Neuronal stem cell (in vitro differentiated cells): Measurements from ENCODE around the gene A3GALT2.
A peak's percentile ranks its signal among the peaks of the same experiment; 100 is the strongest.

Source experiments
- DNase-seq: peaks from one replicate; pipeline ENCODE4 v3.0.0-alpha.2; 2013; ENCODE audit warnings: low spot score
- H2AFZ ChIP-seq: one replicate; pipeline ENCODE4 v1.6.1; 2013; ENCODE audit warnings: mild to moderate bottlenecking, low read length, inconsistent platforms
- H2AK5ac ChIP-seq: 2 replicates; pipeline ENCODE4 v1.6.1; 2013; ENCODE audit warnings: low read depth, mild to moderate bottlenecking, inconsistent platforms, low read length, moderate library complexity, mixed read lengths
- H2BK120ac ChIP-seq: 2 replicates; pipeline ENCODE4 v1.6.1; 2013; ENCODE audit warnings: low read depth, mild to moderate bottlenecking, inconsistent platforms, low read length, moderate library complexity, mixed read lengths
- H2BK12ac ChIP-seq: one replicate; pipeline ENCODE4 v1.6.1; 2013; ENCODE audit warnings: low read length, inconsistent platforms
- H2BK15ac ChIP-seq: 2 replicates; pipeline ENCODE4 v1.6.1; 2013; ENCODE audit warnings: mild to moderate bottlenecking, low read length, inconsistent platforms, mixed read lengths
- H2BK5ac ChIP-seq: one replicate; pipeline ENCODE4 v1.6.1; 2013; ENCODE audit warnings: inconsistent platforms, mild to moderate bottlenecking, low read length, moderate library complexity
- H3K14ac ChIP-seq: one replicate; pipeline ENCODE4 v1.6.1; 2013; ENCODE audit warnings: low read length, inconsistent platforms
- H3K18ac ChIP-seq: 2 replicates; pipeline ENCODE4 v1.6.1; 2013; ENCODE audit warnings: low read length, inconsistent platforms
- H3K23ac ChIP-seq: 2 replicates; pipeline ENCODE4 v1.6.1; 2013; ENCODE audit warnings: low read depth, mild to moderate bottlenecking, mixed read lengths, low read length, inconsistent platforms; ENCODE audit not compliant: poor library complexity
- H3K27ac ChIP-seq: replicated peaks from 3 replicates; pipeline ENCODE4 v1.5.1; 2013; ENCODE audit warnings: low read length, inconsistent platforms
- H3K27me3 ChIP-seq, 3 experiments: 2 replicates each; pipeline ENCODE4 v1.6.1; 2013; ENCODE audit warnings: low read length in 3 of 3, mild to moderate bottlenecking in 2 of 3, inconsistent platforms in 1 of 3, low read depth in 1 of 3, mixed read lengths in 1 of 3, moderate library complexity in 1 of 3; ENCODE audit not compliant: control insufficient read depth in 3 of 3, insufficient read depth in 3 of 3
- H3K36me3 ChIP-seq, 2 donors: replicated peaks in 1 of 2; 2 replicates each; pipeline ENCODE4 v1.6.1; 2013; ENCODE audit warnings: low read length in 2 of 2; ENCODE audit not compliant: control insufficient read depth in 2 of 2, insufficient read depth in 2 of 2
- H3K4ac ChIP-seq: 2 replicates; pipeline ENCODE4 v1.6.1; 2013; ENCODE audit warnings: inconsistent platforms, mild to moderate bottlenecking, low read length, moderate library complexity
- H3K4me1 ChIP-seq, 2 donors: 1 replicate in 1 of 2; 2 replicates in 1 of 2; pipeline ENCODE4 v1.6.1; 2013; ENCODE audit warnings: low read length in 2 of 2, low read depth in 1 of 2; ENCODE audit not compliant: control insufficient read depth in 2 of 2, insufficient read depth in 1 of 2
- H3K4me2 ChIP-seq: one replicate; pipeline ENCODE4 v1.6.1; 2013; ENCODE audit warnings: mild to moderate bottlenecking, low read length, inconsistent platforms; ENCODE audit not compliant: insufficient read depth, poor library complexity, severe bottlenecking
- H3K4me3 ChIP-seq, 2 donors: 2 replicates each; pipeline ENCODE4 v1.5.1; 2013; ENCODE audit warnings: low read length in 2 of 2, mild to moderate bottlenecking in 2 of 2, inconsistent platforms in 1 of 2, moderate library complexity in 1 of 2
- H3K79me1 ChIP-seq: one replicate; pipeline ENCODE4 v1.6.1; 2013; ENCODE audit warnings: low read depth, mild to moderate bottlenecking, inconsistent platforms, low read length, moderate library complexity
- H3K9ac ChIP-seq: one replicate; pipeline ENCODE4 v1.6.1; 2013; ENCODE audit warnings: mild to moderate bottlenecking, low read depth, low read length, inconsistent platforms; ENCODE audit not compliant: poor library complexity
- H3K9me3 ChIP-seq, 2 donors: replicated peaks in 1 of 2; 2 replicates each; pipeline versions ENCODE3 to v1.6.1; 2013; ENCODE audit warnings: low read length in 2 of 2, mild to moderate bottlenecking in 2 of 2, inconsistent platforms in 1 of 2, low read depth in 1 of 2, mixed read lengths in 1 of 2, moderate library complexity in 1 of 2; ENCODE audit not compliant: control insufficient read depth in 2 of 2, insufficient read depth in 1 of 2
- H4K8ac ChIP-seq: one replicate; pipeline ENCODE4 v1.6.1; 2013; ENCODE audit warnings: low read depth, mild to moderate bottlenecking, inconsistent platforms, low read length, moderate library complexity
- H4K91ac ChIP-seq: one replicate; pipeline ENCODE4 v1.6.1; 2013; ENCODE audit warnings: low read length, low read depth, mild to moderate bottlenecking, inconsistent platforms; ENCODE audit not compliant: poor library complexity
- WGBS, 2 donors: extraction: QIAGEN DNeasy Blood & Tissue Kit; methylation state at CpG; one replicate each; pipeline ENCODE4 v1.1.7; 2013; ENCODE audit warnings: missing lambda C conversion rate in 2 of 2, mixed read lengths in 1 of 2; ENCODE audit not compliant: insufficient read length in 2 of 2, insufficient replicate concordance in 1 of 2; ENCODE audit errors: extremely low coverage in 2 of 2; 5-methylcytosine and 5-hydroxymethylcytosine counted together

A3GALT2 gene

DNA sequence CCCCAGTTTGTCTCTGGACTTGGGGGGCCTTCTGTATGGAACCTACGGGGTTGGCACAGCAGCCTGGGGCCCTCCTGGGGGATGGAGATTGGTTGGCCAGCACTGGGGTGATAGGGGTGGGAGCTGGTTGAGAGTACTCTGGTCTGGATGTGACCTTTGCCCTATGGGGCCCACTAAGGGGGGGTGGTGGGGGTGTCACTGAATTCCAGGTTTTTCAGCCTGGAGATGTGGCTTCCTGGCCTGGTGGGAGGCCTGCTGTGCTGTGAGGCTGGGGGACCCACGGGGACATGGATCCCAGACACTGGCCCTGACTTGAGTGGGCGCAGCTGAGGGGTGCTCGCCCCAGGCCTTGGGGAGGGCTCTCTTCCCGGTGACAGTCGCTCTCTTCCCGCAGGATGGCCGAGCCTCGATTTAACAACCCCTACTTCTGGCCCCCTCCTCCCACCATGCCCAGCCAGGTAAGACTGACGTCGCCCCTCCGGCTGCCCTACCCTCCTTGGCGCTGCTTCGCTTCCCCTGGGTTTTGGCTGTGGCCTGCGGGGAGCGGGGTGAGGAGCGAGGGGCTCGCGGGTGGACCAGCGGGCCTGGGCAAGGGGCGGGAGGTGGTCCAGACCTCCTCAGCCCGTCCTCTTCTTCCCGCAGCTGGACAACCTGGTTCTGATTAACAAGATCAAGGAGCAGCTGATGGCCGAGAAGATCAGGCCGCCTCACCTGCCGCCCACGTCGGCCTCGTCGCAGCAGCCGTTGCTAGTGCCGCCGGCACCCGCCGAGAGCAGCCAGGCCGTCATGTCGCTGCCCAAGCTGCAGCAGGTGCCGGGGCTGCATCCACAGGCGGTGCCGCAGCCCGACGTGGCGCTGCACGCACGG is 45.0 kb downstream of the A3GALT2 start:
- no peak overlapping the region for H2BK120ac ChIP-seq
- no peak overlapping the region for H2BK15ac ChIP-seq
- no peak overlapping the region for H2AFZ ChIP-seq
- H3K4me2 ChIP-seq: no peak overlapping the region
- no peak overlapping the region for H2AK5ac ChIP-seq
- H3K79me1 ChIP-seq: peaks cover 18% of the 10 kb centered on the region
- no peaks in the 10 kb centered on the region for H3K4me1 ChIP-seq
- H3K4ac ChIP-seq: no peak overlapping the region
- H3K4me3 ChIP-seq: no peak overlapping the region
- no peak overlapping the region for H3K27ac ChIP-seq
- no peak for DNase-seq
- H3K9me3 ChIP-seq: no peaks in the 10 kb centered on the region
- H3K36me3 ChIP-seq: peaks cover 22 to 95% of the 10 kb centered on the region in 2 donors
- no CpG with 5 or more reads among the region's 45 CpGs for WGBS, 2 donors
- H4K91ac ChIP-seq: no peak overlapping the region
- H3K9ac ChIP-seq: peak overlapping the region; percentile 50
- no peak overlapping the region for H3K18ac ChIP-seq
- H2BK5ac ChIP-seq: peak overlapping the region; percentile 19
- no peak overlapping the region for H4K8ac ChIP-seq
- H3K27me3 ChIP-seq: no peaks in the 10 kb centered on the region
- H3K14ac ChIP-seq: no peak overlapping the region
- peak overlapping the region; percentile 27 for H3K23ac ChIP-seq
- H2BK12ac ChIP-seq: no peak overlapping the region

DNA sequence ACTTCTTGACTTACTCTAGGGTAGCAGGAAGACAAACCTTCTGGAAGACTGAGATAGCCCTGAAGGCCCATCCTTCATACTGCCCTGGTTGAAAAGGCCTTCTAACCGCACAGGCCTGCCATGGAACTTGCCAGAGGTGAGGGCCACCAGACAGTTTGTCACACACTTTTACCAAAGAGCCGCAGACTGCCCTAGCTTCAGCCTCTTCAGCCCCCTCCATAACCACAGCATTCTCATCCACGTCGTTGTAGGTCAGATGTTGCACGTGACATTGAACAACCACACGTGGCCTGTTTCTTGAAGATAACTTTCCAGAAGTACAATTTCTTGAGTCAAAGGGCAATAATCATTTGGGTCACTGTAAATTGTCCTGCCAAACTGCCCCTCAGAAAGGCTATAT is 45.7 kb downstream of the A3GALT2 start:
- Histone ChIP-seq H2AFZ (no peak overlapping the region), H3K79me1 (peaks cover 21% of the 10 kb centered on the region), H2BK12ac (no peak overlapping the region), H4K91ac (no peak overlapping the region), H3K4me3 (no peak overlapping the region), H2BK120ac (no peak overlapping the region), H3K4ac (no peak overlapping the region), H4K8ac (no peak overlapping the region), H2BK5ac (no peak overlapping the region), H3K9ac (no peak overlapping the region), H3K27ac (no peak overlapping the region), H2AK5ac (no peak overlapping the region), H3K4me1 (peaks cover 0 to 4% of the 10 kb centered on the region in 2 donors), H2BK15ac (no peak overlapping the region), H3K27me3 (no peaks in the 10 kb centered on the region), H3K23ac (no peak overlapping the region), H3K18ac (no peak overlapping the region), H3K4me2 (no peak overlapping the region), H3K36me3 (peaks cover 25 to 95% of the 10 kb centered on the region in 2 donors), H3K14ac (no peak overlapping the region), H3K9me3 (no peaks in the 10 kb centered on the region)
- WGBS, 2 donors: no CpG with 5 or more reads among the region's 6 CpGs
- no peak for DNase-seq

DNA sequence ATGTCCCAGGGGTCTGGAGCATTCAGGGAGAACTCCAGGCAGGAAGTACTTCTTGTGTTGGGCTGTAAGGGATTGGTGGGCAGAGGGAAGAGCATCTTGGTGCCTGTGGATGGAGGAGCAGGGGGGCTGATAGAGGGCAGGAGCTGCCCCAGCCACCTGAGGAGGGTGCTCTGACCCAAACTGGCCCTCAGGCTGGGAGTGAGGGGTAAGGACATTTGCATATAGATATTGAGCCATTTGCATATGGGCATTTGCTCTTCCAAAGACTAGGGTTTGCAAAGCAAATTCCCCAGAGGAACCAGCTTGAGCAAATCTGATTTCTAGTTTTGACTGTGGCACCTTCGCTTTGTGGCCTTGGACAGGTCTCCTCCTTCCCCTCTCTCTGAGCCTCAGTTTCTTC is 46.5 kb downstream of the A3GALT2 start:
- Histone ChIP-seq H3K4ac (no peak overlapping the region), H3K9me3 (no peaks in the 10 kb centered on the region), H3K14ac (no peak overlapping the region), H2AFZ (no peak overlapping the region), H2BK15ac (no peak overlapping the region), H2BK120ac (no peak overlapping the region), H3K18ac (no peak overlapping the region), H3K36me3 (peaks cover 24 to 95% of the 10 kb centered on the region in 2 donors), H3K4me3 (no peak overlapping the region), H3K4me1 (peaks cover 0 to 4% of the 10 kb centered on the region in 2 donors), H3K23ac (no peak overlapping the region), H4K8ac (no peak overlapping the region), H3K4me2 (no peak overlapping the region), H2BK12ac (no peak overlapping the region), H2BK5ac (no peak overlapping the region), H3K27me3 (no peaks in the 10 kb centered on the region), H3K27ac (no peak overlapping the region), H2AK5ac (no peak overlapping the region), H3K9ac (no peak overlapping the region), H4K91ac (no peak overlapping the region), H3K79me1 (peaks cover 23% of the 10 kb centered on the region)
- no peak for DNase-seq
- WGBS, 2 donors: no CpG with 5 or more reads among the region's 1 CpG

DNA sequence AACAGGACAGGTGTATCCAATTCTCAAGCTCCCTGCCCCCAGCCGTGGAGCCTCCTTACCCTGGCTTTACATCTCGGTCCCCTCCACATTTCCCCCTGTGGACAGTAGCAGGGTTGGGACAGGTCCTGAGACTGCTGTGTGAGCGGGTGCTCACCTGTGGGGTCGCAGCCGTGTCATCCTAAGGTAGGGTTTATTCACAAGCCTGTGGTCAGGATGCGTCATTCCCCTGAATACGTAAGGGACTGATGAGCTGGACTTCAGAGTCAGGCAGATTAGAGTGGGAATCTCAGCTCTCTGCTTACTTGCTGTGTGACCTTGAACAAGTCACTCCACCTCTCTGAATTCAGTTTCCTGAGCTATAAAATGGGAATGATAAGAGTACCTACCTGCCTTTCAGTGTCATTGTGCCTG is 46.9 kb downstream of the A3GALT2 start:
- Histone ChIP-seq H3K18ac (no peak overlapping the region), H4K91ac (no peak overlapping the region), H3K9me3 (no peaks in the 10 kb centered on the region), H3K4me2 (no peak overlapping the region), H2BK5ac (no peak overlapping the region), H3K27me3 (no peaks in the 10 kb centered on the region), H3K4me3 (no peak overlapping the region), H3K14ac (no peak overlapping the region), H3K36me3 (peaks cover 24 to 95% of the 10 kb centered on the region in 2 donors), H2BK120ac (no peak overlapping the region), H3K4ac (no peak overlapping the region), H3K27ac (no peak overlapping the region), H4K8ac (no peak overlapping the region), H3K79me1 (peaks cover 23% of the 10 kb centered on the region), H2BK15ac (no peak overlapping the region), H2AFZ (no peak overlapping the region), H3K4me1 (peaks cover 0 to 4% of the 10 kb centered on the region in 2 donors), H2BK12ac (no peak overlapping the region), H3K9ac (no peak overlapping the region), H2AK5ac (no peak overlapping the region), H3K23ac (no peak overlapping the region)
- no CpG with 5 or more reads among the region's 7 CpGs for WGBS, 2 donors
- no peak for DNase-seq
